ENCODE data around the gene CFHR4. TPM values are rescaled to one million over a fixed set of nuclear protein-coding genes. Genes with fewer than 3 reads are reported as not detected.
A peak's percentile ranks its signal among the peaks of the same experiment; 100 is the strongest.
"Not testable (repeated sequence)": the region's sequence is repeated elsewhere in the genome, so short reads cannot be mapped to it uniquely, and the experiment has no call there.

Gene CFHR4
- not detected in 2 replicates for total RNA-seq (2014; rRNA removed; shearing (Covaris generic))

GRCh38 chr1:196887515-196888239, at the start of gene CFHR4:
CFHR4 (plus strand) TSS chr1:196888052; CDS start chr1:196888151, 99 bp downstream.
- no peak for DNase-seq (ENCODE audit: low read depth)

- not testable (repeated sequence) for DNase-seq (ENCODE audit: low read depth)
Measured at GRCh38 chr1:196849613-196850492, 38.0 kb upstream of the CFHR4 start.

- no peak for DNase-seq (ENCODE audit: low read depth)
Measured at GRCh38 chr1:196856053-196856452, 31.8 kb upstream of the CFHR4 start.

- DNase-seq (ENCODE audit: low read depth) = no peak
Measured at GRCh38 chr1:196857188-196857587, 30.7 kb upstream of the CFHR4 start.

- DNase-seq (ENCODE audit: low read depth) = no peak
Measured at GRCh38 chr1:196858811-196859210, 29.0 kb upstream of the CFHR4 start.

- DNase-seq (ENCODE audit: low read depth) = no peak
Measured at GRCh38 chr1:196860323-196860884, 27.4 kb upstream of the CFHR4 start.

- no peak for DNase-seq (ENCODE audit: low read depth)
Measured at GRCh38 chr1:196861429-196861828, 26.4 kb upstream of the CFHR4 start.

- no peak for DNase-seq (ENCODE audit: low read depth)
Measured at GRCh38 chr1:196866974-196867373, 20.9 kb upstream of the CFHR4 start.

GRCh38 chr1:196873385-196873784, 14.5 kb upstream of the CFHR4 start:
- DNase-seq (ENCODE audit: low read depth) = no peak

GRCh38 chr1:196875935-196876334, 11.9 kb upstream of the CFHR4 start:
- DNase-seq (ENCODE audit: low read depth) = no peak

GRCh38 chr1:196877964-196878363, 9.9 kb upstream of the CFHR4 start:
- DNase-seq (ENCODE audit: low read depth) = no peak

GRCh38 chr1:196886560-196886959, 1.3 kb upstream of the CFHR4 start:
- not testable (repeated sequence) for DNase-seq (ENCODE audit: low read depth)

GRCh38 chr1:196890668-196891067, 2.8 kb downstream of the CFHR4 start:
- DNase-seq (ENCODE audit: low read depth) = no peak

GRCh38 chr1:196891251-196891650, 3.4 kb downstream of the CFHR4 start:
- no peak for DNase-seq (ENCODE audit: low read depth)

- no peak for DNase-seq (ENCODE audit: low read depth)
Measured at GRCh38 chr1:196896355-196896754, 8.5 kb downstream of the CFHR4 start.

- no peak for DNase-seq (ENCODE audit: low read depth)
Measured at GRCh38 chr1:196897158-196897828, 9.4 kb downstream of the CFHR4 start.

- no peak for DNase-seq (ENCODE audit: low read depth)
Measured at GRCh38 chr1:196902344-196902743, 14.5 kb downstream of the CFHR4 start.

- DNase-seq (ENCODE audit: low read depth) = peak; percentile 21
Measured at GRCh38 chr1:196910215-196910614, 22.4 kb downstream of the CFHR4 start.

- not testable (repeated sequence) for DNase-seq (ENCODE audit: low read depth)
Measured at GRCh38 chr1:196912283-196912682, 24.4 kb downstream of the CFHR4 start.

- DNase-seq (ENCODE audit: low read depth) = not testable (repeated sequence)
Measured at GRCh38 chr1:196926839-196927238, 39.0 kb downstream of the CFHR4 start.

- DNase-seq (ENCODE audit: low read depth) = not testable (repeated sequence)
Measured at GRCh38 chr1:196932853-196933252, 45.0 kb downstream of the CFHR4 start.

All from RPMI7951 (cell line).